Measurements from ENCODE around the gene ZBTB20. TPM values are rescaled to one million over a fixed set of nuclear protein-coding genes. Genes with fewer than 3 reads are reported as not detected.
A peak's percentile ranks its signal among the peaks of the same experiment; 100 is the strongest.

ZBTB20 gene
- total and polyA plus RNA-seq, 9 donors = 4.3 to 160 (median 107) TPM

GRCh38 chr3:114454551-114455251 lies 692.4 kb downstream of the ZBTB20 start:
- Histone ChIP-seq H3K9me3 (no peaks in the 10 kb centered on the region), H3K4me1 (ENCODE audit: insufficient read depth) (peaks cover 3% of the 10 kb centered on the region), H3K27ac (peak overlapping the region; percentile 30 to 71), H3K27me3 (no peaks in the 10 kb centered on the region), H3K36me3 (no peaks in the 10 kb centered on the region), H3K4me3 (peak overlapping the region; percentile 49)
- DNase-seq = peak; percentile 32 to 44 (median 37)
- 2 to 4% (median 3%) methylated on average over 12 of the region's 12 CpGs for WGBS, 3 donors
- intact Hi-C loops (cut with DNase I) = loop anchor here in 1 of 4 donors (5.0 kb wide), 1 partner anchor 37 kb away; no protein-coding TSS in a partner anchor
- TF ChIP-seq CTCF (IDR thresholded peaks at IDR 0.05) = peak in 2 of 3 donors; percentile 62 to 97
- TF ChIP-seq POLR2A (IDR thresholded peaks at IDR 0.05) = peak; percentile 11
- no peak for TF ChIP-seq EP300 (IDR thresholded peaks at IDR 0.05)

GRCh38 chr3:114453361-114453780 lies 693.7 kb downstream of the ZBTB20 start:
- H3K4me1 ChIP-seq (ENCODE audit: insufficient read depth) = peaks cover 3% of the 10 kb centered on the region
- 64 to 71% (median 70%) methylated on average over 2 of the region's 2 CpGs for WGBS, 3 donors
- intact Hi-C loops (cut with DNase I) = loop anchor here in 1 of 4 donors (5.0 kb wide), 1 partner anchor 36 kb away; no protein-coding TSS in a partner anchor

DNA sequence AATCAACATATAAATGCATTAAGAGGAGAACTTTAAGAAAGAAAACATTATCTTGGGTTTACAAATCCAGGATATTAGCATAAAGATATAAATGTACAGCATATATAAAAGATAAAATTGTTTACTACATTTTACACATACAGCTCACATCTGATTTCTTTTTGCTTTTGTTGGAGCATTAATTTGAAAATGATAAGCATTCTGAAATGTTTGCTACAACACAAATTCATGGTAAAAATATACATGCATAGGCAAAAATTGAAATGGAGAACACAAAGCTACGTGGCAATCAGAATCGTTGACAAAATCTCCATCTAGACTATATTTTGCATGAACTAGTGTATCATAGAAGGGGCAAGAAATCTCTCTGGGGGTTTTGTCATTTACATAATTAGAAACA lies 694.2 kb downstream of the ZBTB20 start:
- Histone ChIP-seq H3K4me1 (ENCODE audit: insufficient read depth) (peaks cover 4% of the 10 kb centered on the region), H3K27ac (peak overlapping the region in 1 of 2 donors; percentile 71)
- 60 to 72% (median 62%) methylated on average over 2 of the region's 2 CpGs for WGBS, 3 donors

More at GRCh38 chr3:114453361-114453780, 693.7 kb downstream of the ZBTB20 start:
- Histone ChIP-seq H3K36me3 (no peaks in the 10 kb centered on the region), H3K27ac (peak overlapping the region in 1 of 2 donors; percentile 71), H3K27me3 (no peaks in the 10 kb centered on the region), H3K9me3 (no peaks in the 10 kb centered on the region), H3K4me3 (no peak overlapping the region)
- DNase-seq = no peak
- no peak for TF ChIP-seq CTCF (IDR thresholded peaks at IDR 0.05)
- TF ChIP-seq POLR2A (IDR thresholded peaks at IDR 0.05) = no peak
- no peak for TF ChIP-seq EP300 (IDR thresholded peaks at IDR 0.05)

GRCh38 chr3:114452256-114452655 lies 694.8 kb downstream of the ZBTB20 start:
- TF ChIP-seq CTCF (IDR thresholded peaks at IDR 0.05) = no peak
- no peak for TF ChIP-seq POLR2A (IDR thresholded peaks at IDR 0.05)
- TF ChIP-seq EP300 (IDR thresholded peaks at IDR 0.05) = no peak
- H3K36me3 ChIP-seq = no peaks in the 10 kb centered on the region
- WGBS, 3 donors = 11 to 27% (median 21%) methylated on average over 1 of the region's 1 CpG
- DNase-seq = no peak
- H3K27ac ChIP-seq = peak overlapping the region in 1 of 2 donors; percentile 83
- H3K27me3 ChIP-seq = no peaks in the 10 kb centered on the region
- intact Hi-C loops (cut with DNase I) = loop anchor here in 1 of 4 donors (5.0 kb wide), 1 partner anchor 35 kb away; no protein-coding TSS in a partner anchor
- H3K9me3 ChIP-seq = no peaks in the 10 kb centered on the region
- H3K4me1 ChIP-seq (ENCODE audit: insufficient read depth) = peaks cover 5% of the 10 kb centered on the region
- H3K4me3 ChIP-seq = no peak overlapping the region

More for the DNA sequence above, 694.2 kb downstream of the ZBTB20 start:
- Histone ChIP-seq H3K27me3 (no peaks in the 10 kb centered on the region), H3K36me3 (no peaks in the 10 kb centered on the region), H3K4me3 (no peak overlapping the region), H3K9me3 (no peaks in the 10 kb centered on the region)
- TF ChIP-seq POLR2A (IDR thresholded peaks at IDR 0.05) (no peak), CTCF (IDR thresholded peaks at IDR 0.05) (no peak), EP300 (IDR thresholded peaks at IDR 0.05) (no peak)
- intact Hi-C loops (cut with DNase I) = loop anchor here in 1 of 4 donors (5.0 kb wide), 1 partner anchor 36 kb away; no protein-coding TSS in a partner anchor
- no peak for DNase-seq
